Vagina (tissue), 2 donors: Measurements from ENCODE around the gene FGA. TPM values are rescaled to one million over a fixed set of nuclear protein-coding genes. Genes with fewer than 3 reads are reported as not detected.

Experiments used
- DNase-seq, 2 donors: peaks; one replicate each; pipeline ENCODE4 v3.0.0-alpha.2; 2017; ENCODE audit errors: extremely low spot score in 2 of 2
- H3K27ac ChIP-seq: fragments of 200-600 bp; sonication (generic); one replicate; pipeline ENCODE4 v1.5.1; 2019
- H3K27me3 ChIP-seq: fragments of 200-600 bp; sonication (generic); one replicate; pipeline ENCODE4 v1.5.1; 2019
- H3K36me3 ChIP-seq, 2 donors: fragments of 200-600 bp; sonication (generic); one replicate each; pipeline ENCODE4 v1.5.1; 2017 to 2019
- H3K4me1 ChIP-seq: fragments of 200-600 bp; sonication (generic); one replicate; pipeline ENCODE4 v1.5.1; 2019
- H3K4me3 ChIP-seq, 2 donors: fragments of 200-600 bp; sonication (generic); 1 replicate in 1 of 2; 2 replicates in 1 of 2; pipeline ENCODE4 v1.5.1; 2016 to 2019
- H3K9me3 ChIP-seq: fragments of 200-600 bp; sonication (generic); one replicate; pipeline ENCODE4 v1.5.1; 2019
- CTCF ChIP-seq, 3 experiments: fragments of 450-650 bp in 2 of 3; fragments of 200-600 bp in 1 of 3; sonication (generic) in 1 of 3; IDR thresholded peaks; one replicate each; pipeline ENCODE4 v1.5.1; 2017 to 2019; ENCODE audit warnings: antibody characterized with exemption in 3 of 3, mild to moderate bottlenecking in 2 of 3, moderate library complexity in 2 of 3
- POLR2A ChIP-seq, 2 donors: fragments of 450-650 bp; IDR thresholded peaks; one replicate each; pipeline ENCODE4 v1.6.1; 2017; ENCODE audit warnings: antibody characterized with exemption in 2 of 2, mild to moderate bottlenecking in 2 of 2, moderate library complexity in 2 of 2
- POLR2AphosphoS5 ChIP-seq, 2 donors: sonication (generic); formaldehyde crosslinking; IDR thresholded peaks; one replicate each; pipeline ENCODE4 v1.9.0; 2017; ENCODE audit warnings: antibody characterized with exemption in 2 of 2, mild to moderate bottlenecking in 2 of 2, low read depth in 1 of 2; ENCODE audit not compliant: insufficient read depth in 1 of 2
- intact Hi-C: fragments of 100-400 bp; cut with DNase I; formaldehyde crosslinking; loops from one replicate; pipeline ENCODE4 v1.15.1; 2023
- total RNA-seq: library from RNA; depleted of rRNA; stranded (reverse); fragments of >200 nt; gene quantifications from one replicate; pipeline ENCODE4 v1.2.3, GENCODE V29; 2016

FGA gene
- total RNA-seq, 1 donor from 2014 or later = not detected

DNA sequence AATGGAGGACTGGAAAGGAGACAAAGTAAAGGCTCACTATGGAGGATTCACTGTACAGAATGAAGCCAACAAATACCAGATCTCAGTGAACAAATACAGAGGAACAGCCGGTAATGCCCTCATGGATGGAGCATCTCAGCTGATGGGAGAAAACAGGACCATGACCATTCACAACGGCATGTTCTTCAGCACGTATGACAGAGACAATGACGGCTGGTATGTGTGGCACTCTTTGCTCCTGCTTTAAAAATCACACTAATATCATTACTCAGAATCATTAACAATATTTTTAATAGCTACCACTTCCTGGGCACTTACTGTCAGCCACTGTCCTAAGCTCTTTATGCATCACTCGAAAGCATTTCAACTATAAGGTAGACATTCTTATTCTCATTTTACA, 21.0 kb downstream of the FGA start:
- TF ChIP-seq POLR2AphosphoS5 (IDR thresholded peaks at IDR 0.05; ENCODE audit: insufficient read depth in 1 of 2, low read depth in 1 of 2) = no peak
- no peak for TF ChIP-seq CTCF (IDR thresholded peaks at IDR 0.05)
- no peak overlapping the region for H3K27ac ChIP-seq
- DNase-seq = no peak
- no peaks in the 10 kb centered on the region for H3K27me3 ChIP-seq
- no peaks in the 10 kb centered on the region for H3K9me3 ChIP-seq
- no peaks in the 10 kb centered on the region for H3K4me1 ChIP-seq
- intact Hi-C loops = no loop called here
- H3K36me3 ChIP-seq = no peaks in the 10 kb centered on the region
- no peak overlapping the region for H3K4me3 ChIP-seq

DNA sequence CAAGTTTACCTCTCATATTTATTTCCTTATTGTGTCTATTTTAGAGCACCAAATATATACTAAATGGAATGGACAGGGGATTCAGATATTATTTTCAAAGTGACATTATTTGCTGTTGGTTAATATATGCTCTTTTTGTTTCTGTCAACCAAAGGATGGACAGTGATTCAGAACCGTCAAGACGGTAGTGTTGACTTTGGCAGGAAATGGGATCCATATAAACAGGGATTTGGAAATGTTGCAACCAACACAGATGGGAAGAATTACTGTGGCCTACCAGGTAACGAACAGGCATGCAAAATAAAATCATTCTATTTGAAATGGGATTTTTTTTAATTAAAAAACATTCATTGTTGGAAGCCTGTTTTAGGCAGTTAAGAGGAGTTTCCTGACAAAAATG, 21.5 kb downstream of the FGA start:
- Histone ChIP-seq H3K9me3 (no peaks in the 10 kb centered on the region), H3K27me3 (no peaks in the 10 kb centered on the region), H3K36me3 (no peaks in the 10 kb centered on the region), H3K27ac (no peak overlapping the region), H3K4me3 (no peak overlapping the region), H3K4me1 (no peaks in the 10 kb centered on the region)
- intact Hi-C loops = no loop called here
- TF ChIP-seq POLR2AphosphoS5 (IDR thresholded peaks at IDR 0.05; ENCODE audit: insufficient read depth in 1 of 2, low read depth in 1 of 2) = no peak
- no peak for TF ChIP-seq POLR2A (IDR thresholded peaks at IDR 0.05)
- no peak for TF ChIP-seq CTCF (IDR thresholded peaks at IDR 0.05)
- DNase-seq = no peak

DNA sequence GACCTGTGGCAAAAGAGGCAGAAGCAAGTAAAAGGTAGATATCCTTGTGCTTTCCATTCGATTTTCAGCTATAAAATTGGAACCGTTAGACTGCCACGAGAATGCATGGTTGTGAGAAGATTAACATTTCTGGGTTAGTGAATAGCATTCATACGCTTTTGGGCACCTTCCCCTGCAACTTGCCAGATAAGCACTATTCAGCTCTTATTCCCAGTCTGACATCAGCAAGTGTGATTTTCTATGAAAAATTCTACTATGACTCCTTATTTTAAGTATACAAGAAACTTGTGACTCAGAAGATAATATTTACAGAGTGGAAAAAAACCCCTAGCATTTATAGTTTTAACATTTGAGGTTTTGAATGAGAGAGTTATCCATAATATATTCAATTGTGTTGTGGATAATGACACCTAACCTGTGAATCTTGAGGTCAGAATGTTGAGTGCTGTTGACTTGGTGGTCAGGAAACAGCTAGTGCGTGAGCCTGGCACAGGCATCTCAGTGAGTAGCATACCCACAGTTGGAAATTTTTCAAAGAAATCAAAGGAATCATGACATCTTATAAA, 23.8 kb downstream of the FGA start:
- intact Hi-C loops = no loop called here
- no peak for DNase-seq
- Histone ChIP-seq H3K9me3 (no peaks in the 10 kb centered on the region), H3K36me3 (no peaks in the 10 kb centered on the region), H3K27ac (no peak overlapping the region), H3K4me1 (no peaks in the 10 kb centered on the region), H3K4me3 (no peak overlapping the region), H3K27me3 (no peaks in the 10 kb centered on the region)
- no peak for TF ChIP-seq CTCF (IDR thresholded peaks at IDR 0.05)
- TF ChIP-seq POLR2A (IDR thresholded peaks at IDR 0.05) = no peak
- TF ChIP-seq POLR2AphosphoS5 (IDR thresholded peaks at IDR 0.05; ENCODE audit: insufficient read depth in 1 of 2, low read depth in 1 of 2) = no peak

DNA sequence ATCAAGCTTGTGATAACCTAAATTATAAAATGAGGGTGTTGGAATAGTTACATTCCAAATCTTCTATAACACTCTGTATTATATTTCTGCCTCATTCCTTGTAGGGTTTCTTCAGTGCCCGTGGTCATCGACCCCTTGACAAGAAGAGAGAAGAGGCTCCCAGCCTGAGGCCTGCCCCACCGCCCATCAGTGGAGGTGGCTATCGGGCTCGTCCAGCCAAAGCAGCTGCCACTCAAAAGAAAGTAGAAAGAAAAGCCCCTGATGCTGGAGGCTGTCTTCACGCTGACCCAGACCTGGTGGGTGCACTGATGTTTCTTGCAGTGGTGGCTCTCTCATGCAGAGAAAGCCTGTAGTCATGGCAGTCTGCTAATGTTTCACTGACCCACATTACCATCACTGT, 24.8 kb downstream of the FGA start:
- no peaks in the 10 kb centered on the region for H3K4me1 ChIP-seq
- H3K27ac ChIP-seq = no peak overlapping the region
- intact Hi-C loops = no loop called here
- H3K27me3 ChIP-seq = no peaks in the 10 kb centered on the region
- DNase-seq = no peak
- no peak for TF ChIP-seq POLR2A (IDR thresholded peaks at IDR 0.05)
- no peak overlapping the region for H3K4me3 ChIP-seq
- H3K9me3 ChIP-seq = no peaks in the 10 kb centered on the region
- H3K36me3 ChIP-seq = no peaks in the 10 kb centered on the region

GRCh38 chr4:154564311-154564710, 26.2 kb downstream of the FGA start:
- TF ChIP-seq CTCF (IDR thresholded peaks at IDR 0.05) = no peak
- no peak for TF ChIP-seq POLR2A (IDR thresholded peaks at IDR 0.05)
- no peak for TF ChIP-seq POLR2AphosphoS5 (IDR thresholded peaks at IDR 0.05; ENCODE audit: insufficient read depth in 1 of 2, low read depth in 1 of 2)
- intact Hi-C loops = no loop called here
- H3K27me3 ChIP-seq = no peaks in the 10 kb centered on the region
- no peaks in the 10 kb centered on the region for H3K9me3 ChIP-seq
- no peaks in the 10 kb centered on the region for H3K36me3 ChIP-seq
- H3K4me3 ChIP-seq = no peak overlapping the region
- DNase-seq = no peak
- no peak overlapping the region for H3K27ac ChIP-seq
- H3K4me1 ChIP-seq = no peaks in the 10 kb centered on the region
